ENCODE measurements around the gene PPFIBP1. TPM values are rescaled to one million over a fixed set of nuclear protein-coding genes. Genes with fewer than 3 reads are reported as not detected.

PPFIBP1 gene
- total RNA-seq, 4 donors from 2014 or later, result 135 to 199 (median 167) TPM

DNA sequence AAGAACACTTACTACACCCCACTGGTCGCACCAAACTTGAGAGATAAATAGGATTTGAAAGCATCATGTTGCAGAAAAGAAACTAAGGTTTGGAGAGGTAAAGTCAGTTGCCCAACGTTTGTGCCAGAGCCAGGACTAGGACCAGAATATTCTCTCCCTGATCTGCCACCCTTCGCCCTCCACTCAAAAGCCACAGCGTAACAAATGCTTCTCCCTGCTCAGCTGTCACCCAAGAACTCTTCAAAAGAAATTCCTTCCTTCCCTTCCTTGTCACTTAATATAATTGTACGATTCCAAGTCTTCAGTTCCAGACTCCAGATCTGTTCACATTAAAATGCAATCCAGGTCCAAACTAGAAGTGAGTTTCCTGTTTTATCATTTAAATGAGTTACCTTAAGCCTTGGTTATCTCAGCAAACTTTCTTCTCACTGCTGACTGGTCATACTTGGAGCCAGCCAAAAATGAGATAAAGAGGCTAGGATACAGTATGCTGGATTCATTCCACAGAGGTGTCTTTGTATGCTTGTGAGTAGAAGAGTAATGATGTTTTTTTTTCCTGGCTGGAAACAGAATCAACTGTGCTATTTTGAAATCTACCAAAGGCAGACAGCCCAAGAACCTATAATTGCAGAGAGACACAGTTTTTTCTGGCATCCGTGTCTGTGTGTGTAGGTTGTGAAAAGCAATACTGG, 12.8 kb upstream of the PPFIBP1 start:
- Histone ChIP-seq H3K9me3 (no peaks in the 10 kb centered on the region), H3K27ac (peak overlapping the region; percentile 44 to 88 (median 74)), H3K4me3 (replicated peaks in 1 of 3) (no peak overlapping the region), H3K36me3 (no peaks in the 10 kb centered on the region), H3K27me3 (no peaks in the 10 kb centered on the region), H3K4me1 (peaks cover 15 to 20% of the 10 kb centered on the region in 2 donors)
- intact Hi-C loops (cut with DNase I), result no loop called here
- WGBS, 2 donors, result 34 to 41% methylated on average over 6 of the region's 6 CpGs
- no peak for DNase-seq
- TF ChIP-seq, protein P1, sequence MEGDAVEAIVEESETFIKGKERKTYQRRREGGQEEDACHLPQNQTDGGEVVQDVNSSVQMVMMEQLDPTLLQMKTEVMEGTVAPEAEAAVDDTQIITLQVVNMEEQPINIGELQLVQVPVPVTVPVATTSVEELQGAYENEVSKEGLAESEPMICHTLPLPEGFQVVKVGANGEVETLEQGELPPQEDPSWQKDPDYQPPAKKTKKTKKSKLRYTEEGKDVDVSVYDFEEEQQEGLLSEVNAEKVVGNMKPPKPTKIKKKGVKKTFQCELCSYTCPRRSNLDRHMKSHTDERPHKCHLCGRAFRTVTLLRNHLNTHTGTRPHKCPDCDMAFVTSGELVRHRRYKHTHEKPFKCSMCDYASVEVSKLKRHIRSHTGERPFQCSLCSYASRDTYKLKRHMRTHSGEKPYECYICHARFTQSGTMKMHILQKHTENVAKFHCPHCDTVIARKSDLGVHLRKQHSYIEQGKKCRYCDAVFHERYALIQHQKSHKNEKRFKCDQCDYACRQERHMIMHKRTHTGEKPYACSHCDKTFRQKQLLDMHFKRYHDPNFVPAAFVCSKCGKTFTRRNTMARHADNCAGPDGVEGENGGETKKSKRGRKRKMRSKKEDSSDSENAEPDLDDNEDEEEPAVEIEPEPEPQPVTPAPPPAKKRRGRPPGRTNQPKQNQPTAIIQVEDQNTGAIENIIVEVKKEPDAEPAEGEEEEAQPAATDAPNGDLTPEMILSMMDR (IDR thresholded peaks at IDR 0.05), result no peak

GRCh38 chr12:27511723-27512045, 12.3 kb upstream of the PPFIBP1 start:
- intact Hi-C loops (cut with DNase I), result no loop called here
- no peaks in the 10 kb centered on the region for H3K36me3 ChIP-seq
- WGBS, 2 donors, result 71 to 78% methylated on average over 3 of the region's 3 CpGs
- TF ChIP-seq, protein P1 (IDR thresholded peaks at IDR 0.05), result no peak
- peak overlapping the region; percentile 44 to 88 (median 74) for H3K27ac ChIP-seq
- no peak for DNase-seq
- peaks cover 20 to 21% of the 10 kb centered on the region in 2 donors for H3K4me1 ChIP-seq
- H3K9me3 ChIP-seq, result no peaks in the 10 kb centered on the region
- H3K4me3 ChIP-seq (replicated peaks in 1 of 3), result no peak overlapping the region
- H3K27me3 ChIP-seq, result no peaks in the 10 kb centered on the region

DNA sequence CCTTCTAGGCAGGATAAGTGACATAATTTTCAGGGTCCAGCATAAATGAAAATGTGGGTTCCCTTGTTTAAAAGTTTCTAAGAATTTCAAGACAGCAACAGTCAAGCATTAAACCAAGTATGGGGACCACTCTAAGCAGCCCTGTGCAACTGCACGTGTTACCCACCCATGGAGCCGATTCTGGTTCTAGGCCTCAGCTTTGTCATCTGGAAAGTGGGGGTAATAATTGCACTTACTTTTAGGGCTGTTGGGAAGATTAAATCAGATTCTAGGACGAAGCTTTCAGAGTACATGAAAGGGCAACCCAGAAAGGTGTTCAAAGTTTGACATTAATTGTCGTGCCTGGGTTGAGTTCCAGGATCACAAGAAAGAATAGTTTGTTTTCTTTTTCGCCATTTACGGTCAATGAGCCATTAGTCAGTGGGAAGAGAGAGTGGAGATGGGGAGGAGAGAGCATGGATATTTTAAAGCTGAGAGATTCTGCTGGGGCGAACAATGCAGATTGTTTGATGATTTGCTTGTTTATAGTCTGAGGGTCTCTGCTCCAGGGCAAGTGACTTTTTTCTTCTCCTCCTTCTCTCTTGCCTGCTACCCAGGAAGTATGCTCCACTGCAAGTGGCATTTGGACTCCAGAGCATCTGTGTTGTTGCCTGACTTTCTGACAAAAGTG, 10.7 kb upstream of the PPFIBP1 start:
- Histone ChIP-seq H3K27me3 (no peaks in the 10 kb centered on the region), H3K4me1 (peaks cover 20 to 21% of the 10 kb centered on the region in 2 donors), H3K27ac (peak overlapping the region in 1 of 3 donors; percentile 52), H3K9me3 (no peaks in the 10 kb centered on the region), H3K36me3 (no peaks in the 10 kb centered on the region), H3K4me3 (replicated peaks in 1 of 3) (no peak overlapping the region)
- no peak for DNase-seq
- TF ChIP-seq, protein P1 (IDR thresholded peaks at IDR 0.05), result no peak
- no peak for TF ChIP-seq POLR2A (IDR thresholded peaks at IDR 0.05)
- 91 to 94% methylated on average over 7 of the region's 7 CpGs for WGBS, 2 donors
- intact Hi-C loops (cut with DNase I), result no loop called here

DNA sequence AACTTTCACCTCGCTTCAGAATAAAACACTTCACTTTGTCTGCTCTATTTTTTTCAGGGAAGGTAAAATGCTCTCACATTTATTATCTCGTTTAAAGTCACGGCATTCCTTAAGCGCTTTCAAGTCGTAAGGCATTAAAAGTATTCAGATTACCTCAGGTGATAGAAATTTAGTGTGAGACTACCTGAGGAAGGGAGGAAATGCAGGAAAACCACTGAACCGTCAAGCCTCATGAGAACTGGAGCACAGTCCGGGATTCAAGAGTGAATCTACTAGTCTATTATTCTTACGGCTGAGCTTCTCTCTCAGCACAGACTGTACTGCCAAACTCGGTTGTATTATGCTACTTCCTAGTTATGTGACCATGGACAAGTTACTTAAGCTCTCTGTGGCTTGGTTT, 8.3 kb upstream of the PPFIBP1 start:
- Histone ChIP-seq H3K9me3 (no peaks in the 10 kb centered on the region), H3K36me3 (no peaks in the 10 kb centered on the region), H3K4me1 (peaks cover 20% of the 10 kb centered on the region in 2 donors), H3K27me3 (no peaks in the 10 kb centered on the region), H3K27ac (peak overlapping the region; percentile 63 to 71 (median 66)), H3K4me3 (replicated peaks in 1 of 3) (no peak overlapping the region)
- intact Hi-C loops (cut with DNase I), result no loop called here
- no peak for TF ChIP-seq POLR2A (IDR thresholded peaks at IDR 0.05)
- TF ChIP-seq, protein P1 (IDR thresholded peaks at IDR 0.05), result no peak
- DNase-seq, result peak; percentile 69 to 72
- WGBS, 2 donors, result 30 to 48% methylated on average over 9 of the region's 9 CpGs

DNA sequence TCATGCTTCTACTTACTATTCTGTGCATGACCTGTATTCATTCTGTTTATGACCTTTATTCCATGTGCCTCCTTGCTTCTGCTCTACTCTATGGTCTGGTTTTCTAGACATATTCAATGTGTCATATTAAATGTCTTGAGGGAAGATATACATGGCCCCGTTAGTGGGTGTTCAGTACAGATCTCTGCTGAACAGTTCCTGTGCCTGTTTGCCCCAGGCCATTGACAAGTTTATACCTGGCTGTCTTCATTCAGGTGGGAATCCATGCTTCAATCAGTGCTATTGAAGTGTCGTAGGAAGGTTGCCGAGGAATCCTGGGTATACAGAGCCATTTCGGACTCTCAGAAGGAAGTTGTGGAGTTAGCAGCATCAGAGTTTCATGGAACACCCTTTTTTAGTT, 7.4 kb upstream of the PPFIBP1 start:
- peaks cover 11 to 19% of the 10 kb centered on the region in 2 donors for H3K4me1 ChIP-seq
- H3K27ac ChIP-seq, result peak overlapping the region in 2 of 3 donors; percentile 63 to 71
- no peaks in the 10 kb centered on the region for H3K36me3 ChIP-seq
- TF ChIP-seq, protein P1 (IDR thresholded peaks at IDR 0.05), result no peak
- no peak for TF ChIP-seq POLR2A (IDR thresholded peaks at IDR 0.05)
- intact Hi-C loops (cut with DNase I), result no loop called here
- no peak for DNase-seq
- H3K4me3 ChIP-seq (replicated peaks in 1 of 3), result no peak overlapping the region
- H3K27me3 ChIP-seq, result no peaks in the 10 kb centered on the region
- H3K9me3 ChIP-seq, result no peaks in the 10 kb centered on the region
- 66 to 82% methylated on average over 4 of the region's 4 CpGs for WGBS, 2 donors
